ENCODE measurements around the gene IFI27. TPM values are rescaled to one million over a fixed set of nuclear protein-coding genes. Genes with fewer than 3 reads are reported as not detected.

IFI27 gene
- total RNA-seq, 4 donors from 2014 or later, result 65.6 to 179 (median 123) TPM

DNA sequence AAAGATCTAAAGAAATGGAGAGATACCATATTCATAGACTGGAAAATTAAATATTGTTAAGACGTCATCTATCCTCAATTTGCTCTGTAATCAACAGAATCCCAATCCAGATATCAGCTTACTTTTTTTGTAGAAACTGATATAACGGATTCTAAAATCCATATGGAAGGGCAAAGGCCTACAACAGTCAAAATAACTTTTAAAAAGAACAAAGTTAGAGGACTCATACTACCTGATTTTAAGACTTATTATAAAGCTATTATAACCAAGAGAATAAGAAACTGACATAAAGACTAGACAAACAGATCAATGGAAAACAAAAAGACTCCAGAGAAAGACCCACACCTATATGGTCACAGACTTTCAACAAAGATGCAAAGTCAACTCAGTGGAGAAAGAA lies 35.5 kb upstream of the IFI27 start:
- H3K4me3 ChIP-seq, result no peak overlapping the region
- H3K27me3 ChIP-seq, result no peaks in the 10 kb centered on the region
- in situ Hi-C loops (cut with MboI; ENCODE audit: low sequenced_read_pairs in 4 of 4) (no loop called here), intact Hi-C loops (cut with DNase I; ENCODE audit: low total_unique reads) (no loop called here)
- no peak overlapping the region for H3K27ac ChIP-seq
- DNase-seq (no peak), ATAC-seq (no peak)
- peaks cover 44 to 46% of the 10 kb centered on the region in 2 donors for H3K4me1 ChIP-seq
- peaks cover 0 to 23% of the 10 kb centered on the region in 2 donors for H3K36me3 ChIP-seq
- no peak for TF ChIP-seq POLR2A (IDR thresholded peaks at IDR 0.05)
- TF ChIP-seq, protein P1, sequence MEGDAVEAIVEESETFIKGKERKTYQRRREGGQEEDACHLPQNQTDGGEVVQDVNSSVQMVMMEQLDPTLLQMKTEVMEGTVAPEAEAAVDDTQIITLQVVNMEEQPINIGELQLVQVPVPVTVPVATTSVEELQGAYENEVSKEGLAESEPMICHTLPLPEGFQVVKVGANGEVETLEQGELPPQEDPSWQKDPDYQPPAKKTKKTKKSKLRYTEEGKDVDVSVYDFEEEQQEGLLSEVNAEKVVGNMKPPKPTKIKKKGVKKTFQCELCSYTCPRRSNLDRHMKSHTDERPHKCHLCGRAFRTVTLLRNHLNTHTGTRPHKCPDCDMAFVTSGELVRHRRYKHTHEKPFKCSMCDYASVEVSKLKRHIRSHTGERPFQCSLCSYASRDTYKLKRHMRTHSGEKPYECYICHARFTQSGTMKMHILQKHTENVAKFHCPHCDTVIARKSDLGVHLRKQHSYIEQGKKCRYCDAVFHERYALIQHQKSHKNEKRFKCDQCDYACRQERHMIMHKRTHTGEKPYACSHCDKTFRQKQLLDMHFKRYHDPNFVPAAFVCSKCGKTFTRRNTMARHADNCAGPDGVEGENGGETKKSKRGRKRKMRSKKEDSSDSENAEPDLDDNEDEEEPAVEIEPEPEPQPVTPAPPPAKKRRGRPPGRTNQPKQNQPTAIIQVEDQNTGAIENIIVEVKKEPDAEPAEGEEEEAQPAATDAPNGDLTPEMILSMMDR (IDR thresholded peaks at IDR 0.05 in 4 of 5, conservative IDR thresholded peaks at IDR 0.05 in 1 of 5), result no peak
- peaks cover 0 to 4% (median 0%) of the 10 kb centered on the region in 3 donors for H3K9me3 ChIP-seq

DNA sequence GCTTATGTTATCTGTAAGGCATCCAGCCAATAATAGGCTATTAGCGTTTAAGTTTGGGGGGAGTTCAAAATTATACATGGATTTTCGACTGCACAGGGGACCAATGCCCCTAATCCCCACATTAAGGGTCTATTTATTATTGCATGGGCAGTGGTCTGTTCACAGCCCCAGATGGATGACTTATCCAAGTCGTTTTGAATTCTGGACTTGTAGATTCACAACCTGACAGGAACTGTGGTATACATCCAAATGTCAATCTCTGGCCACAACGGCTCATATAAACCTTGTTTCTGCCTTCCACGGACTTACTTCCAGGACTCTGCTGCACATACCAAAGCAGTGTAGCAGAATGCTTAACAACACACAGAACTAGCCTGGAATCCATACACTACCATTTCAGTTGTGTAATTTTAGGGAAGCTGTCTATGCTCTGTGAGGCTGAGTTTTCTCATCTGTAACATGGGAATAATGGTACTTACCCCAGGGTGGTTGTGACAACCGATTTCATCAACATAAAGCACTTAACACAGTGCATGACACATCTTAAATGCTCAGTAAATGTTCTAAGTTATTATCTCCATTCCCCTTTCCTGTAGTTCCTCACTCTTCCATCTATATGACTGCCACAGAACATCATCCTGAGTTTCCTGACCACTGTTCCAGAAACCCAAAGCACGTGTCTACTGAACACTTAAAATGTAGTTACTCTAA lies 33.3 kb upstream of the IFI27 start:
- in situ Hi-C loops (cut with MboI; ENCODE audit: low sequenced_read_pairs in 4 of 4), result no loop called here
- DNase-seq (no peak), ATAC-seq (no peak)
- peaks cover 51 to 55% of the 10 kb centered on the region in 2 donors for H3K4me1 ChIP-seq
- TF ChIP-seq POLR2A (IDR thresholded peaks at IDR 0.05), result no peak
- TF ChIP-seq, protein P1 (IDR thresholded peaks at IDR 0.05 in 4 of 5, conservative IDR thresholded peaks at IDR 0.05 in 1 of 5), result no peak
- H3K27me3 ChIP-seq, result no peaks in the 10 kb centered on the region
- intact Hi-C loops (cut with DNase I; ENCODE audit: low total_unique reads), result no loop called here
- no peak overlapping the region for H3K27ac ChIP-seq
- H3K9me3 ChIP-seq, result peaks cover 0 to 4% (median 0%) of the 10 kb centered on the region in 3 donors
- H3K4me3 ChIP-seq, result peak overlapping the region; percentile 12 to 94 (median 89)
- peaks cover 0 to 23% of the 10 kb centered on the region in 2 donors for H3K36me3 ChIP-seq

DNA sequence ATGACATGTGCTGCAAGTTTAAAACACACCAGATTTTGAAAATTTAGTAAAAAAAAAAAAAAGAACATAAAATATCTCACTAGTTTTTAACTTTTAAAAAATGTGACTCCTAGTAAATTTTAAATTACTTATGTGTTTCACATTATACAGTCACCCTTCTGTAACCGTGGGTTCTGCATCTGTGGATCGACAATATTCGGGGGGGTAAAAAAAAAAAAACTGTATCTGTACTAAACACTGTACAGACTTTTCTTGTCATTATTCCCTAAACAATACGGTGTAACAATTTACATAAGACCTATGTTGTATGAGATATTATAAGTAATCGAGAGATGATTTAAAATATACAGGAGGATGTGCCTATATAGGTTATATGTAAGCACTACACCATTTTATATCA lies 32.7 kb upstream of the IFI27 start:
- DNase-seq (no peak), ATAC-seq (no peak)
- Histone ChIP-seq H3K27me3 (no peaks in the 10 kb centered on the region), H3K36me3 (peaks cover 0 to 23% of the 10 kb centered on the region in 2 donors), H3K4me1 (peaks cover 51 to 55% of the 10 kb centered on the region in 2 donors), H3K27ac (no peak overlapping the region), H3K4me3 (peak overlapping the region; percentile 84 to 95 (median 94)), H3K9me3 (peaks cover 0 to 4% (median 0%) of the 10 kb centered on the region in 3 donors)
- TF ChIP-seq, protein P1 (IDR thresholded peaks at IDR 0.05 in 4 of 5, conservative IDR thresholded peaks at IDR 0.05 in 1 of 5), result no peak
- no peak for TF ChIP-seq POLR2A (IDR thresholded peaks at IDR 0.05)
- intact Hi-C loops (cut with DNase I; ENCODE audit: low total_unique reads) (no loop called here), in situ Hi-C loops (cut with MboI; ENCODE audit: low sequenced_read_pairs in 4 of 4) (no loop called here)

DNA sequence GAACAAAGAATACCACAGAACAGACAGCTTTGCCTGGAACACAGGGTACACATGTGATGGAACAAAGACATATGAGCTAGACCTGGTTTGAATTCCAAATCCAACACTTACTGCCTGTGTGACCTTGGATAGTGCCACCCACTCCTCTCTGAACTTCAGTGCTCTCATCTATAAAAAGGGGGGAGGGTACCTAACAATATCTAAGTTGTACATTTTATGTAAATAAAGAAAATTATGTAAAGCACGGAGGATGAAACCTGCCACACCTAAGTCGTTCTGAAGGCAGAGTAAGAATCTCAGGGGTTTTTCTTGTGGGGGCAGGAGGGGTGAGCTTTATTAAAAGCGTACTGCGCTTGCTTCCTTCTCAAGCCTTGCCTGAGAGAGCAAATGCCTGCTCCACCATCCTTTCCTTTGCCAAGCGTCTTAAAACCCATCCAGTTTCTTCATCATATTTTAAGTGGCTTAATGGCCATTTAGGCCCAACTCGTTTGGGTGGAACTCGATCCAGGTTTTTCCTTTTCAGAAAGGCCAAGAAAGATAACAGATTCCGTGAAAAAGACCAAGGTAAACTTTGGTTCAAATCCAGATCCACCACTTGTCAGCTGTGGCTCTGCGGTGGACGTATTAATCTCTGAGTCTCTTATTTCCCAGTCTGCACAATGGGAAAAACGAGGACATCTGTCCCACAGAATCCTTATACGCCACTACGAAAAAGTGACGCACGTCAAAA lies 30.5 kb upstream of the IFI27 start:
- no peaks in the 10 kb centered on the region for H3K9me3 ChIP-seq
- intact Hi-C loops (cut with DNase I; ENCODE audit: low total_unique reads) (loop anchor here (2.0 to 5.0 kb wide), 2 partner anchors 47 to 95 kb away; partner anchors contain the start of genes IFI27L2 and PPP4R4), in situ Hi-C loops (cut with MboI; ENCODE audit: low sequenced_read_pairs in 4 of 4) (no loop called here)
- no peaks in the 10 kb centered on the region for H3K27me3 ChIP-seq
- peaks cover 0 to 23% of the 10 kb centered on the region in 2 donors for H3K36me3 ChIP-seq
- peak in 1 of 2 donors; percentile 11 for DNase-seq
- no peak for TF ChIP-seq POLR2A (IDR thresholded peaks at IDR 0.05)
- TF ChIP-seq, protein P1 (IDR thresholded peaks at IDR 0.05 in 4 of 5, conservative IDR thresholded peaks at IDR 0.05 in 1 of 5), result no peak
- H3K4me1 ChIP-seq, result peaks cover 51 to 55% of the 10 kb centered on the region in 2 donors
- no peak for ATAC-seq
- peak overlapping the region; percentile 90 to 97 (median 95) for H3K27ac ChIP-seq
- H3K4me3 ChIP-seq, result peak overlapping the region; percentile 84 to 95 (median 94)
